MM.1S (cell line): Measurements from ENCODE around the gene CFAP97D1.

Source experiments
- CTCF ChIP-seq: fragments of 300-600 bp; sonication (generic); IDR thresholded peaks from 2 replicates; pipeline ENCODE4 v1.5.1; 2016; ENCODE audit warnings: antibody characterized with exemption, low read length, mixed read lengths
- EZH2 ChIP-seq: fragments of 300-600 bp; sonication (generic); optimal IDR thresholded peaks from 2 replicates; pipeline ENCODE3; 2017; ENCODE audit warnings: low read depth, mild to moderate bottlenecking, antibody characterized with exemption, low read length, mixed read lengths
- EZH2phosphoT487 ChIP-seq: fragments of 300-600 bp; sonication (generic); IDR thresholded peaks from 2 replicates; pipeline ENCODE4 v1.6.1; 2018; ENCODE audit warnings: antibody characterized with exemption, low read length

- no peak for TF ChIP-seq CTCF
- no peak for TF ChIP-seq EZH2
- no peak for TF ChIP-seq EZH2phosphoT487
Measured at GRCh38 chr17:43812396-43813265, 32.4 kb downstream of the CFAP97D1 start.
